Osteoblast (primary cell): ENCODE measurements around the gene ASTN2. TPM values are rescaled to one million over a fixed set of nuclear protein-coding genes. Genes with fewer than 3 reads are reported as not detected.

Experiments
- DNase-seq: peaks from one replicate; pipeline ENCODE4 v3.0.0; 2011; ENCODE audit warnings: low spot score, mixed read lengths; ENCODE audit not compliant: insufficient read length; ENCODE audit errors: missing footprints
- H2AFZ ChIP-seq: 2 replicates; pipeline ENCODE4 v1.6.0; 2011; ENCODE audit warnings: mild to moderate bottlenecking, low read length
- H3K27ac ChIP-seq: 2 replicates; pipeline ENCODE4 v1.5.1; 2011; ENCODE audit warnings: mild to moderate bottlenecking, low read depth, low read length, moderate library complexity
- H3K27me3 ChIP-seq: 2 replicates; pipeline ENCODE4 v1.6.0; 2012; ENCODE audit warnings: mild to moderate bottlenecking, control low read depth, inconsistent platforms, low read length, moderate library complexity; ENCODE audit not compliant: insufficient read depth
- H3K36me3 ChIP-seq: 2 replicates; pipeline ENCODE4 v1.5.1; 2011; ENCODE audit warnings: mild to moderate bottlenecking, low read length, control low read depth, moderate library complexity; ENCODE audit not compliant: insufficient read depth
- H3K4me1 ChIP-seq: 2 replicates; pipeline ENCODE4 v1.5.1; 2011; ENCODE audit warnings: mild to moderate bottlenecking, low read length, control low read depth, moderate library complexity; ENCODE audit not compliant: insufficient read depth
- H3K4me2 ChIP-seq: 2 replicates; pipeline ENCODE4 v1.6.0; 2011; ENCODE audit warnings: mild to moderate bottlenecking, low read length; ENCODE audit not compliant: insufficient read depth
- H3K4me3 ChIP-seq: fragments of 200-600 bp; sonication (generic); 3 replicates; pipeline ENCODE4 v1.5.1; 2012; ENCODE audit warnings: mild to moderate bottlenecking, low read length, inconsistent platforms; ENCODE audit not compliant: insufficient read depth
- H3K79me2 ChIP-seq: 2 replicates; pipeline ENCODE4 v1.6.0; 2012; ENCODE audit warnings: mild to moderate bottlenecking, low read length, control low read depth, inconsistent platforms; ENCODE audit not compliant: insufficient read depth
- H3K9me3 ChIP-seq: 2 replicates; pipeline ENCODE4 v1.5.1; 2011; ENCODE audit warnings: low read depth, low read length, control low read depth
- H4K20me1 ChIP-seq: 2 replicates; pipeline ENCODE4 v1.6.0; 2012; ENCODE audit warnings: mild to moderate bottlenecking, low read length, control low read depth; ENCODE audit not compliant: insufficient read depth
- CTCF ChIP-seq: IDR thresholded peaks from 2 replicates; pipeline ENCODE4 v1.5.1; 2011; ENCODE audit warnings: mild to moderate bottlenecking, low read depth, low read length, moderate library complexity; ENCODE audit errors: extremely low read depth
- total RNA-seq: library from RNA; depleted of rRNA; stranded (reverse); fragments of >200 nt; gene quantifications from 2 replicates; pipeline ENCODE4 v1.2.3, GENCODE V29; 2012

The ASTN2 gene
- total RNA-seq, 1 donor: 4.7 TPM

GRCh38 chr9:116422119-116422979 is 992.5 kb downstream of the ASTN2 start:
- Histone ChIP-seq H3K4me1 (no peaks in the 10 kb centered on the region), H3K4me2 (no peak overlapping the region), H3K79me2 (no peaks in the 10 kb centered on the region), H4K20me1 (no peaks in the 10 kb centered on the region), H2AFZ (no peak overlapping the region), H3K27me3 (no peaks in the 10 kb centered on the region), H3K36me3 (no peaks in the 10 kb centered on the region), H3K27ac (no peak overlapping the region), H3K9me3 (no peaks in the 10 kb centered on the region), H3K4me3 (no peak overlapping the region)
- DNase-seq: no peak
- TF ChIP-seq CTCF: no peak

GRCh38 chr9:116420993-116421538 is 993.8 kb downstream of the ASTN2 start:
- Histone ChIP-seq H3K9me3 (no peaks in the 10 kb centered on the region), H3K36me3 (no peaks in the 10 kb centered on the region), H2AFZ (no peak overlapping the region), H3K27ac (no peak overlapping the region), H3K4me2 (no peak overlapping the region), H4K20me1 (no peaks in the 10 kb centered on the region), H3K4me1 (no peaks in the 10 kb centered on the region), H3K4me3 (no peak overlapping the region), H3K79me2 (no peaks in the 10 kb centered on the region), H3K27me3 (no peaks in the 10 kb centered on the region)
- DNase-seq: peak; percentile 69
- no peak for TF ChIP-seq CTCF

- Histone ChIP-seq H3K4me3 (no peak overlapping the region), H3K4me1 (no peaks in the 10 kb centered on the region), H2AFZ (no peak overlapping the region), H3K79me2 (no peaks in the 10 kb centered on the region), H3K36me3 (no peaks in the 10 kb centered on the region), H3K27ac (no peak overlapping the region), H3K4me2 (no peak overlapping the region), H3K9me3 (no peaks in the 10 kb centered on the region), H4K20me1 (no peaks in the 10 kb centered on the region), H3K27me3 (no peaks in the 10 kb centered on the region)
- no peak for TF ChIP-seq CTCF
- no peak for DNase-seq
Observed at GRCh38 chr9:116419181-116419580, 995.7 kb downstream of the ASTN2 start.

- H3K36me3 ChIP-seq: no peaks in the 10 kb centered on the region
- no peaks in the 10 kb centered on the region for H4K20me1 ChIP-seq
- no peak overlapping the region for H2AFZ ChIP-seq
- H3K4me3 ChIP-seq: no peak overlapping the region
- H3K27me3 ChIP-seq: no peaks in the 10 kb centered on the region
- no peak for TF ChIP-seq CTCF
- no peaks in the 10 kb centered on the region for H3K4me1 ChIP-seq
- H3K27ac ChIP-seq: no peak overlapping the region
- H3K9me3 ChIP-seq: no peaks in the 10 kb centered on the region
- H3K4me2 ChIP-seq: no peak overlapping the region
- no peak for DNase-seq
- no peaks in the 10 kb centered on the region for H3K79me2 ChIP-seq
Observed at GRCh38 chr9:116417464-116417863, 997.4 kb downstream of the ASTN2 start.
